Muscle of leg (tissue), 11 donors: Measurements from ENCODE around the gene LHPP. TPM values are rescaled to one million over a fixed set of nuclear protein-coding genes. Genes with fewer than 3 reads are reported as not detected.

Source experiments
- DNase-seq: peaks from one replicate; pipeline ENCODE4 v3.0.0; 2013
- H3K27ac ChIP-seq: one replicate; pipeline ENCODE4 v1.5.1; 2013; ENCODE audit warnings: mild to moderate bottlenecking, low read length, control low read depth
- H3K27me3 ChIP-seq: one replicate; pipeline ENCODE4 v1.6.1; 2013; ENCODE audit warnings: low read length; ENCODE audit not compliant: control insufficient read depth, insufficient read depth
- H3K36me3 ChIP-seq: one replicate; pipeline ENCODE4 v1.6.1; 2013; ENCODE audit warnings: low read length; ENCODE audit not compliant: control insufficient read depth, insufficient read depth
- H3K4me1 ChIP-seq: one replicate; pipeline ENCODE4 v1.6.1; 2013; ENCODE audit warnings: low read length; ENCODE audit not compliant: control insufficient read depth, insufficient read depth
- H3K4me3 ChIP-seq: one replicate; pipeline ENCODE4 v1.5.1; 2013; ENCODE audit warnings: low read length, control low read depth
- H3K9me3 ChIP-seq: replicated peaks from 2 replicates; pipeline ENCODE4 v1.6.1; 2013; ENCODE audit warnings: low read depth, low read length; ENCODE audit not compliant: control insufficient read depth
- WGBS: methylation state at CpG from one replicate; pipeline ENCODE4 v1.1.5; 2013; ENCODE audit warnings: missing lambda C conversion rate; ENCODE audit not compliant: insufficient coverage; 5-methylcytosine and 5-hydroxymethylcytosine counted together
- polyA plus RNA-seq, 8 donors: library from polyadenylated mRNA; unstranded; fragments of 120-200 nt; gene quantifications; one replicate each; pipeline versions ENCODE4 v1.2.1 to v1.2.3, GENCODE V29; 2013; ENCODE audit warnings: inconsistent platforms in 1 of 8, low replicate concordance in 1 of 8; ENCODE audit not compliant: insufficient read length in 8 of 8, insufficient read depth in 1 of 8
- total RNA-seq: library from RNA; stranded (reverse); fragments of 120-200 nt; gene quantifications from one replicate; pipeline ENCODE4 v1.2.4, GENCODE V29; 2013

LHPP gene
- total and polyA plus RNA-seq, 9 donors = 2.9 to 9.9 (median 8.0) TPM

DNA sequence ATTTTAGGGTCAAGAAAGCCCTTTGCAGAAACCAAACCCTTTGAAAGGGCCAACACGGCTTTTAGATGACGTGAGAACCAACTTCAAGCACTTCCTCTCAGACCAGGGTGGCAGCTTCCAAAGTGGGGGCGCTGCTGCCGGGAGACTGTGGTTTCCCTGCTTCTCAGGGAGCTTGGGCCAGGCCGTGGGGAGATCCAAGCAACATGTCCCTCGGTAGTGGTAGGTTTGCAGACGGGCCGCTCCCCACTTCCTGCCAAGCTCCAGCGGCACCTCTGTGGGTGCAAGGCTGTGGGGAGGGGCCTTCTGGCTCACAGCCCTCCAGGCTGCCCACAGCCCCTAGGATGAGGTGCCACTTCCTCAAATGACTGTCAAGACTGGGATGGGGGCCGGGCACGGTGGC is 150.1 kb downstream of the LHPP start:
- no peak for DNase-seq
- no peaks in the 10 kb centered on the region for H3K9me3 ChIP-seq
- WGBS = 70% methylated on average over 5 of the region's 11 CpGs
- no peak overlapping the region for H3K4me3 ChIP-seq
- H3K27me3 ChIP-seq = no peaks in the 10 kb centered on the region
- H3K4me1 ChIP-seq = peaks cover 35% of the 10 kb centered on the region
- peaks cover 8% of the 10 kb centered on the region for H3K36me3 ChIP-seq
- H3K27ac ChIP-seq = peak overlapping the region; percentile 51

DNA sequence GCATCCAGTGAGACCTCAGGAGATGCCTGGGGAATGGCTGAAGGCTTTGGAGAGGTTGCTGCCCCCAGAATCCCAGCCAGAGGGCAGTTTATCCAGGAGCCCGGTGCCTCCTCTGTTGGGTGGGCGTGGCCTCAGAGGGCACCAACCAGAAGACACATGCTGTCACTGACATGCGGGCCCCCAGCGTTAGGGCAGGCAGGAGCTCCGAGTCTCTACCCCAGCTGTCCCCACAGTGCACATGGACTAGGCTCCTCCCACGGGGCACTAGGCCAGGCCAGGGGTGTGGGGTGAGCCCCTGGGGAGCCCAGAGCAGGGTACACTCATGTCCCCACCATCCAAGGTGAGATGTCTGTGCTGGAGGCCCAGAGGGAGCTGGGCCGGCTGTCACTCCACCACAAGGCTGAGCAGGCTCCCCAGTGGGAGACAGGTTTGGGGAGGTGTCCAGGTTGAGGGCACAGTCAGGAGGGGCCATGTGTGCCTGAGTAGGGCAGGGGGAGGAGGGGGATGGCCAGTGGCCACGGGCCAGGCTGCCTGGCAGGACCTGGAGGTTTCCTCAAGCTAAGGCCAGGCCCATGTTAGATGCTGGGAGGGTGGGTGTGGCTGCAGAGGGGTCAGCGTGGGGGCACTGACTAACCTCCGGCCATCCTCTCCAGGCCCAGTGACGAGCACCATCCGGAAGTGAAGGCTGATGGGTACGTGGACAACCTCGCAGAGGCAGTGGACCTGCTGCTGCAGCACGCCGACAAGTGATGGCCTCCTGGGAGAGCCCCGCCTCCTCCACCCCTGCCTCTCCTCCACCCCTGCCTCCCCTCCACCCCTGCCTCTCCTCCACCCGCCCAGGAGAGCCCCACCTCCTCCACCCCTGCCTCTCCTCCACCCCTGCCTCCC is 151.2 kb downstream of the LHPP start:
- Histone ChIP-seq H3K27me3 (no peaks in the 10 kb centered on the region), H3K36me3 (peaks cover 18% of the 10 kb centered on the region), H3K27ac (peak overlapping the region; percentile 55), H3K9me3 (no peaks in the 10 kb centered on the region), H3K4me1 (peaks cover 32% of the 10 kb centered on the region), H3K4me3 (no peak overlapping the region)
- DNase-seq = peak; percentile 57
- WGBS = 33% methylated on average over 13 of the region's 18 CpGs

- DNase-seq = no peak
- no peaks in the 10 kb centered on the region for H3K9me3 ChIP-seq
- peaks cover 44% of the 10 kb centered on the region for H3K4me1 ChIP-seq
- 67% methylated on average over 8 of the region's 11 CpGs for WGBS
- H3K27ac ChIP-seq = no peak overlapping the region
- no peaks in the 10 kb centered on the region for H3K27me3 ChIP-seq
- H3K36me3 ChIP-seq = peaks cover 26% of the 10 kb centered on the region
- no peak overlapping the region for H3K4me3 ChIP-seq
Measured at GRCh38 chr10:124614003-124614659, 152.5 kb downstream of the LHPP start.

DNA sequence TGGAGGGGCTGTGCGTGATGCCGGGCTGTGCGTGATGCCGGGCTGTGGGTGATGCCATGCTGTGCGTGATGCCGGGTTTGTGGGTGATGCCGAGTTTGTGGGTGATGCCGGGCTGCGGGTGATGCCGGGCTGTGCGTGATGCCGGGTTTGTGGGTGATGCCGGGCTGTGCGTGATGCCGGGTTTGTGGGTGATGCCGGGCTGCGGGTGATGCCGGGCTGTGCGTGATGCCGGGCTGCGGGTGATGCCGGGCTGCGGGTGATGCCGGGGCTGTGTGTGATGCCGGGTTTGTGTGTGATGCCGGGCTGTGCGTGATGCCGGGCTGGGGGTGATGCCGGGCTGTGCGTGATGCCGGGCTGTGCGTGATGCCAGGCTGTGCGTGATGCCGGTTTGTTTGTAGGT is 153.6 kb downstream of the LHPP start:
- Histone ChIP-seq H3K4me1 (peaks cover 52% of the 10 kb centered on the region), H3K9me3 (no peaks in the 10 kb centered on the region), H3K36me3 (peaks cover 26% of the 10 kb centered on the region), H3K27ac (no peak overlapping the region), H3K27me3 (no peaks in the 10 kb centered on the region), H3K4me3 (no peak overlapping the region)
- no peak for DNase-seq
- 98% methylated on average over 24 of the region's 34 CpGs for WGBS

DNA sequence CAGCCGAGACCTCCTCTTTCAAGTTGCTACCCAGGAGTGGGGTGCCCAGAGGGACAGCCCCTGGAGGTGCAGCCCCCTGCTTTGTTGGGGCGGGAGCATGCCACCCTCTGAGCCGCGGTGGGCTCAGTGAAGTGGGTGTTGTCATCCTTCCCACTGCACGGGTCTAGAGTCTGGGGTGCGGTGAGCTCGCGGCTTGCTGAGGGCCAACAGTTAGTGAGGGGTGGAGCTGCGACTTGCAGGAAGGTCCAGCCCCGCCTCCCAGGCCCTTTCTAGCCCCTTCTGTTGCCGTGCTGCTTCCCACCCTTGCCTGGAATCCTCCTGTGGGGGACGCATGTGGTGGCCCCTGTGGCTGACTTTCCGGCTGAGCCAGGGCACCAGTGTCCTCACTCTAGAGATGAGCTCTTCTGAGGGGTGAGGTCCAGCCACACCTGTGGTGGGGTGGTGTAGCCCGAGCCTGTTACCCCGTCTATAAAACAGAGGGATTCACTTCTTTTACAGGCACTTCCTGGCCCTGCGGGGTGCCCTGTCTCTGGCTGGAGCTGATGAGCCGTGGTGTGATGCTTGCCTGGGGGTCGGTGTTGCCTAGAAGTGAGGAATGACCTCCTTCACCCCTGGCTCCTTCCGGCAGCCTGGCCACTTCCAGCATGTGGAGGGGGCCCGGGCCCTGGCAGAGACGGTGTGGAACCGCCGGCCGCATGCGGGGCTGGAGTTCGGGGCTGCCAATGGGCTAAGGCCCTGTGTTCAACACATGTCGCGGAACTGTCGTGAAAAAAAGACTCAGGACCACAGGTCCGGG is 154.6 kb downstream of the LHPP start:
- no peak overlapping the region for H3K4me3 ChIP-seq
- H3K36me3 ChIP-seq = peaks cover 26% of the 10 kb centered on the region
- H3K27me3 ChIP-seq = no peaks in the 10 kb centered on the region
- H3K9me3 ChIP-seq = no peaks in the 10 kb centered on the region
- 76% methylated on average over 23 of the region's 30 CpGs for WGBS
- H3K27ac ChIP-seq = no peak overlapping the region
- peaks cover 58% of the 10 kb centered on the region for H3K4me1 ChIP-seq
- no peak for DNase-seq

DNA sequence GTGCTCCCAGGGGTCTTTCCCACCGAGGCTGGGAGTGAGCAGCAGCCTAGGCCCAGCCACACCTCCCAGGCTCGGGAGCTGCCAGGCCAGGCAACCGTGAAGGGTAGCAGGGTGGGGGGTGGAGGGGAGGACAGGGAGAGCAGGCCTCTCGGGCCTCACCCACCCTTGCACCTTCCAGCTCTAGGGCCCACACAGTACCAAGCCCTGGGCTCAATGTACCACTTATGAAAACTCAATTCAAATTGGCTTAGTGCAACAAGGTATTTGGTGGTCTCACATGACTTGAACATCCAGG is 155.2 kb downstream of the LHPP start:
- no peak overlapping the region for H3K27ac ChIP-seq
- peaks cover 26% of the 10 kb centered on the region for H3K36me3 ChIP-seq
- no CpG with 5 or more reads among the region's 4 CpGs for WGBS
- H3K4me1 ChIP-seq = peaks cover 58% of the 10 kb centered on the region
- no peak for DNase-seq
- H3K27me3 ChIP-seq = no peaks in the 10 kb centered on the region
- no peak overlapping the region for H3K4me3 ChIP-seq
- no peaks in the 10 kb centered on the region for H3K9me3 ChIP-seq

DNA sequence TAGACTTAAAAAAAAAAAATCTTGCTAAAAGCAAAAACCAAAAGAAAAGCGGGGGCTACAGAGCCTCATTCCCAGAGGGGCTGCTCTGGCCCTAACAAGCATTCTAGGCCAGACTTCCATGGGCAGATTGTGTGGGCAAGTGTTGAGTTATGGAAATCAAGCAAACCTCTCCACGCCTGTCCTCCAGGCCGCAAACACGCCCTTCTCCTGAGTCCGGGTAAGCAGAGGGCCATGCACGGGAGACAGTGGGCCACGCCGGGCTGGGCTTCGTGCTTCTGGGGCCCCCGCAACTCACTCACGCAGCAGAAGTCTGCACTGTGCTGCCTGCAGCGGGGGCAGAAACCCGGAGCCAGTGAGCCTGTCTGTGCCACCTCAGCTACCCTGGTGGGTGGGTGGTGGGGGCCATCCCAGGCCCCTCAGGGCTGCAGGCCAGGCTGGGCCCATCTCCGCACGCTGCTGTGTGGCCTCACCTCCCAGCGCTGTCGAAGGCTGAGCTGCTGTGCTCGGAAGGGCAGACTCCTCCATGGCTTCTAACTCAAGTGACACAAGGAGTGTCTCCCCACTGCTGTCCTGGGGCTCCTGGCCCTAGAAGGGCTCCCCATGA is 156.9 kb downstream of the LHPP start:
- Histone ChIP-seq H3K27me3 (no peaks in the 10 kb centered on the region), H3K36me3 (peaks cover 37% of the 10 kb centered on the region), H3K4me1 (peaks cover 59% of the 10 kb centered on the region), H3K27ac (no peak overlapping the region), H3K9me3 (no peaks in the 10 kb centered on the region), H3K4me3 (no peak overlapping the region)
- WGBS = 92% methylated on average over 14 of the region's 18 CpGs
- no peak for DNase-seq

GRCh38 chr10:124619195-124619594 is 157.6 kb downstream of the LHPP start:
- H3K27ac ChIP-seq = no peak overlapping the region
- H3K9me3 ChIP-seq = no peaks in the 10 kb centered on the region
- 61% methylated on average over 5 of the region's 9 CpGs for WGBS
- peaks cover 58% of the 10 kb centered on the region for H3K4me1 ChIP-seq
- peaks cover 37% of the 10 kb centered on the region for H3K36me3 ChIP-seq
- no peak for DNase-seq
- no peak overlapping the region for H3K4me3 ChIP-seq
- H3K27me3 ChIP-seq = no peaks in the 10 kb centered on the region

- Histone ChIP-seq H3K36me3 (peaks cover 37% of the 10 kb centered on the region), H3K9me3 (no peaks in the 10 kb centered on the region), H3K27me3 (no peaks in the 10 kb centered on the region), H3K4me1 (peaks cover 64% of the 10 kb centered on the region), H3K4me3 (no peak overlapping the region), H3K27ac (no peak overlapping the region)
- DNase-seq = no peak
- WGBS = 57% methylated on average over 13 of the region's 26 CpGs
Measured at GRCh38 chr10:124619802-124620490, 158.3 kb downstream of the LHPP start.
